ENCODE measurements around the gene PODXL2.

GRCh38 chr3:127674101-127674721 lies 45.2 kb downstream of the PODXL2 start:
- TF ChIP-seq CTCF (IDR thresholded peaks at IDR 0.05) (no peak), POLR2A (IDR thresholded peaks at IDR 0.05) (no peak)
